ENCODE results near the gene FNBP1.
"Not testable (repeated sequence)": the region's sequence is repeated elsewhere in the genome, so short reads cannot be mapped to it uniquely, and the experiment has no call there.

FNBP1 gene

DNA sequence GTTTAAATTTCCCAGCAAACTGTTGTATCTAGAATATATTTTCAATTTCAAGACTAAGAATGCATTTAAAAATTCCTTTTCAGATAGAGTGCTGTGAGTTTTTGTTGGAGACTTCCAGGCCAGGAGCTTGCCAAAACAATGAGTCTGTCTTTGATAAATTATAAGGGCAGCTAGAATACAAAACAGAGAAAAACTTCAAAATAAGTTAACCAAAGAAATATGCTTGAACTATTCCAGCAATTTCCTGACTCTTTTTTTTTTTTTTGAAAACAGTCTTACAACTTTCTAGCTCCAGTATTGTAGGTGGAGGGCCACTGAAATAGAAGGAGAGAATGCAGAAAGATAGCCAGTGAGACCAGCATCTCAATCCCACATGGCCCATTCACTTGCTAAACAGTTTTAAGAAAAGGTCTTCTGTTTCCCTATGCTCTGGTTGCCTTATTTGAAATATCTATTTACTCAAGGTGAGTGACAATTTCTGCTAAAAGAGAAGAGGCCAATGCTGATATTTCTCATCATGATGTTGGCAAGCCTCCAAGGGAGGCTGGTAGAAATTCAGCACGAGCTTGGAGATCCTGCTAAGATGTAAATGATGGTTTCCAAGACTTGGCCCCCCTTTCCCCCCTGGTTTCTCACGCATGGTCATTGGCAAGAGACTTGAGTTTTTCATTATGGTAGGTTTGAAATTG, 104.6 kb downstream of the FNBP1 start:
- no peak for TF ChIP-seq CTCF (IDR thresholded peaks at IDR 0.05; ENCODE audit: low read depth, low read length)
- DNase-seq (ENCODE audit: low read depth in 2 of 2) = peak; percentile 67 to 90
- no peak overlapping the region for H3K4me3 ChIP-seq (replicated peaks in 1 of 2; ENCODE audit: low read depth in 2 of 2, low read length in 2 of 2)

DNA sequence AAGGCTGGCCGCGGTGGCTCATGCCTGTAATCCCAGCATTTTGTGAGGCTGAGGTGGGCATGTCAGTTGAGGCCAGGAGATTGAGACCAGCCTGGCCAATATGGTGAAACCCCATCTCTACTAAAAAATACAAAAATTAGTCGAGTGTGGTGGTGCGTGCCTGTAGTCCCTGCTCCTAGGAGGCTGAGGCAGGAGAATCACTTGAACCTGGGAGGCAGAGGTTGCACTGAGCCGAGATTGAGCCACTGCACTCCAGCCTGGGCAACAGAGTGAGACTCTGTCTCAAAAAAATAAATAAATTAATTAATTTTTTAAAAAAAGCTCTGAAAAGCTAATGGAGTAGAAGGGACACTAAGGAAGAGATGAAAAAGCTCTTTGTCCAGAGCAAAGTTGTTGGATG, 105.1 kb downstream of the FNBP1 start:
- not testable (repeated sequence) for H3K4me3 ChIP-seq (replicated peaks in 1 of 2; ENCODE audit: low read depth in 2 of 2, low read length in 2 of 2); DNase-seq (ENCODE audit: low read depth in 2 of 2)

DNA sequence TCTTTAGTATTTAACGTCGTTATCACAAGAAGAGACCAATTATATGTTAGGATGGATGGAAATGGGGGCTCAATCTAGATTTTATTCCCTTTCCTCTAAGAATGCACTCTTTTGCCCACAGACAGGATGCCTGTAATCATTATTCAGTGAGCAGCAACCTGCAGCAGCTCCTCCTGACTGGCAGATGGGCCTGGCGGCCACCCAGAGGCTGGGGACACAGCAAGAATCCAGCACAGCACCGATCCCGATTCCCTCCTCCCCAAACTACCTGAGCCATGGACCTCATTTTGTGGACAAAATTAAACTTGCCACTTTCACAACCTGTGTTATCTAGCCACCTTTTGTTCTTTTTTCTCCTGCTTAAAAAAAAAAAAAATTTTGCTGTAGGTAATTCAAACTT, 106.8 kb downstream of the FNBP1 start:
- TF ChIP-seq CTCF (IDR thresholded peaks at IDR 0.05; ENCODE audit: low read depth, low read length) = no peak
- H3K4me3 ChIP-seq (replicated peaks in 1 of 2; ENCODE audit: low read depth in 2 of 2, low read length in 2 of 2) = no peak overlapping the region
- DNase-seq (ENCODE audit: low read depth in 2 of 2) = no peak

- TF ChIP-seq CTCF (IDR thresholded peaks at IDR 0.05; ENCODE audit: low read depth, low read length) = no peak
- peak in 1 of 2 donors; percentile 16 for DNase-seq (ENCODE audit: low read depth in 2 of 2)
- no peak overlapping the region for H3K4me3 ChIP-seq (replicated peaks in 1 of 2; ENCODE audit: low read depth in 2 of 2, low read length in 2 of 2)
Measured at GRCh38 chr9:129934780-129935179, 108.2 kb downstream of the FNBP1 start.

- no peak for DNase-seq (ENCODE audit: low read depth in 2 of 2)
- H3K4me3 ChIP-seq (replicated peaks in 1 of 2; ENCODE audit: low read depth in 2 of 2, low read length in 2 of 2) = no peak overlapping the region
- TF ChIP-seq CTCF (IDR thresholded peaks at IDR 0.05; ENCODE audit: low read depth, low read length) = no peak
Measured at GRCh38 chr9:129934041-129934591, 108.9 kb downstream of the FNBP1 start.

DNA sequence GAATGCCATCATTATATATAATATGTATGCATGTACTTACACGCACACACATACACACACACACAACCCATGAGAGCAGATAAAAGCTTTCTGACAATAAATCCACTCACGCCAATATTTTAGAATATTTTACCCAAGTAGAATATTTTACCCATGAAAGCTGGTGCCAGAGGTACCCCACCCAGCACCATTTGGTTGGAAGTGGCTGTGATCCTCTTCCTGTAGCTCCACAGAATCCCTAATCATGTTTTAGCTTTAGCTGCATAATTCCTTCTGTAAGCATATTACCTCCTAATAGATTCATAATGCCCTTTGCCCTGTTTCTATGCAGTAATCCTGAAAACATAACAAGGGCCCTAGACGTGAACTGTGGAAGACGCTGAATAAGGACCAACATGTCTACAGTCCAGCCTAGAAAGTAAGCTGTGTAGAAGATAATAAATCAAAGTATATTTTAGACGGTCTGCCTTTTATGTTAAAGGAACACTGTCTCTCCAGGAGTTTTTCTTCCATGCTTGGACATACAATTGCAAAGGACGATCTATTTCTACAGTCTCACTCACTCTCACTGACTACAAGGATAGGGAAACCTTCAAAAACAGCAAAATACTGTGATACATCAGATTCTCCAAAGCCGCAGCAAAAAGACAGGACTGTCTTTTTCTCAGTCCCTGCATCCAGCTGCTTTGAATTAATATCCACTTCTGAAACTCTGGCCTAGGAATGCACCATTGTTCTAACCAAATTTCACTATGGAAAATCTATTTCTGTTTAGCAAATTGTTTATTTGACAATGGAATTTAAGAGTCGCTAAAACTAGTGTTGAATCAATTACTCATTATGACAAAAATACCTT, 109.6 kb downstream of the FNBP1 start:
- no peak overlapping the region for H3K4me3 ChIP-seq (replicated peaks in 1 of 2; ENCODE audit: low read depth in 2 of 2, low read length in 2 of 2)
- TF ChIP-seq CTCF (IDR thresholded peaks at IDR 0.05; ENCODE audit: low read depth, low read length) = no peak
- peak in 1 of 2 donors; percentile 25 for DNase-seq (ENCODE audit: low read depth in 2 of 2)

Measured in cardiac fibroblast (primary cell).